HCT116 (cell line): ENCODE measurements around the gene RNF126. TPM values are rescaled to one million over a fixed set of nuclear protein-coding genes. Genes with fewer than 3 reads are reported as not detected.

Source experiments
- ATAC-seq: fragments of 200-7000 bp; cut with Tn5 transposase; 2 replicates; pipeline ENCODE4 v1.9.1; 2020; ENCODE audit warnings: mild to moderate bottlenecking, moderate library complexity
- BruUV-seq: library from RNA; stranded (reverse); fragments of 400-500 nt; replicated peaks from 2 replicates; lab custom pipeline; 2021; lab: Mats Ljungman, UMichigan
- CTCF ChIA-PET: fragments of 300-600 bp; sonication (Branson Sonifier 250); formaldehyde crosslinking; loops from one replicate; lab custom pipeline; 2021; ENCODE audit warnings: antibody characterized with exemption; lab: Charles Lee
- POLR2A ChIA-PET: fragments of 300-600, 350-600 bp; sonication (Branson Sonifier 250); formaldehyde crosslinking; loops from one replicate; lab custom pipeline; 2021; ENCODE audit warnings: antibody characterized with exemption; lab: Charles Lee
- RAD21 ChIA-PET, 2 experiments: fragments of 300-600 bp; sonication (Branson Sonifier 250); formaldehyde crosslinking; loops; one replicate each; lab custom pipeline; 2023; ENCODE audit warnings: low total read pairs in 2 of 2; ENCODE audit not compliant: uncharacterized antibody in 2 of 2, unreplicated experiment in 2 of 2, low non-redundant PET in 1 of 2; lab: Charles Lee
- DNase-seq: peaks from one replicate; pipeline ENCODE4 v3.0.0-alpha.2; 2010; ENCODE audit warnings: low read depth, low spot score
- H2AFZ ChIP-seq: fragments of 200-600 bp; shearing (Covaris generic), sonication (generic); 2 replicates; pipeline ENCODE4 v1.6.1; 2017; ENCODE audit warnings: low read depth, mixed run types, mixed read lengths, antibody characterized with exemption, low read length; ENCODE audit not compliant: poor library complexity, severe bottlenecking
- H3K27ac ChIP-seq: 2 replicates; pipeline ENCODE4 v1.5.1; 2012; ENCODE audit warnings: low read depth, low read length
- H3K27me3 ChIP-seq: fragments of 200-600 bp; sonication (generic); 2 replicates; pipeline ENCODE4 v1.6.1; 2016; ENCODE audit warnings: mixed run types, low read length, mixed read lengths; ENCODE audit not compliant: insufficient read depth
- H3K36me3 ChIP-seq, 2 experiments: fragments of 200-500 bp in 1 of 2; fragments of 200-600 bp in 1 of 2; sonication (Bioruptor generic) in 1 of 2; sonication (generic) in 1 of 2; 2 replicates each; pipeline versions ENCODE4 v1.5.1 to v1.6.1; 2014 to 2016; ENCODE audit warnings: low read length in 2 of 2, inconsistent platforms in 1 of 2, mixed read lengths in 1 of 2, mixed run types in 1 of 2; ENCODE audit not compliant: insufficient read depth in 2 of 2, control insufficient read depth in 1 of 2
- H3K4me1 ChIP-seq, 2 experiments: fragments of 200-600 bp in 1 of 2; sonication (generic) in 1 of 2; 2 replicates each; pipeline versions ENCODE4 v1.5.1 to v1.6.1; 2012 to 2017; ENCODE audit warnings: low read length in 2 of 2, inconsistent platforms in 1 of 2, mild to moderate bottlenecking in 1 of 2, mixed read lengths in 1 of 2, mixed run types in 1 of 2, moderate library complexity in 1 of 2; ENCODE audit not compliant: insufficient read depth in 2 of 2, control insufficient read depth in 1 of 2
- H3K4me2 ChIP-seq: fragments of 200-600 bp; sonication (generic); 2 replicates; pipeline ENCODE4 v1.6.1; 2017; ENCODE audit warnings: mixed run types, low read length, mixed read lengths
- H3K4me3 ChIP-seq, 2 experiments: fragments of 200-600 bp in 1 of 2; sonication (generic) in 1 of 2; replicated peaks in 1 of 2; 2 replicates each; pipeline ENCODE4 v1.5.1; 2011 to 2016; ENCODE audit warnings: low read length in 2 of 2, control low read depth in 1 of 2, low read depth in 1 of 2, mild to moderate bottlenecking in 1 of 2, mixed read lengths in 1 of 2, mixed run types in 1 of 2
- H3K79me2 ChIP-seq: fragments of 200-600 bp; sonication (generic); 2 replicates; pipeline ENCODE4 v1.6.1; 2017; ENCODE audit warnings: mild to moderate bottlenecking, mixed run types, low read length, moderate library complexity, mixed read lengths; ENCODE audit not compliant: insufficient read depth
- H3K9ac ChIP-seq: fragments of 200-600 bp; sonication (generic); 2 replicates; pipeline ENCODE4 v1.6.1; 2016; ENCODE audit warnings: low read length, mixed read lengths
- H3K9me2 ChIP-seq: fragments of 200-600 bp; sonication (generic), shearing (Covaris generic); 2 replicates; pipeline ENCODE4 v1.6.1; 2017; ENCODE audit warnings: mixed run types, mild to moderate bottlenecking, moderate library complexity; ENCODE audit not compliant: insufficient read depth
- H3K9me3 ChIP-seq, 2 experiments: fragments of 200-500 bp in 1 of 2; fragments of 200-600 bp in 1 of 2; sonication (Bioruptor generic) in 1 of 2; sonication (generic) in 1 of 2; 2 replicates each; pipeline ENCODE4 v1.6.1; 2014 to 2017; ENCODE audit warnings: low read length in 2 of 2, mixed read lengths in 2 of 2, inconsistent platforms in 1 of 2, low read depth in 1 of 2, mild to moderate bottlenecking in 1 of 2, mixed run types in 1 of 2, moderate library complexity in 1 of 2; ENCODE audit not compliant: control insufficient read depth in 1 of 2, insufficient read depth in 1 of 2
- H4K20me1 ChIP-seq: fragments of 200-600 bp; sonication (generic), shearing (Covaris generic); 2 replicates; pipeline ENCODE4 v1.6.1; 2017; ENCODE audit warnings: mixed run types, mild to moderate bottlenecking, moderate library complexity; ENCODE audit not compliant: insufficient read depth
- CTCF ChIP-seq, 3 experiments: fragments of 200-600 bp in 1 of 3; sonication (generic) in 1 of 3; IDR thresholded peaks in 2 of 3; conservative IDR thresholded peaks in 1 of 3; 2 replicates each; pipeline ENCODE4 v1.5.1; 2012 to 2017; ENCODE audit warnings: low read depth in 2 of 3, low read length in 2 of 3, antibody characterized with exemption in 1 of 3, borderline replicate concordance in 1 of 3, control low read depth in 1 of 3, mild to moderate bottlenecking in 1 of 3, mixed read lengths in 1 of 3, mixed run types in 1 of 3, moderate library complexity in 1 of 3; ENCODE audit not compliant: insufficient read depth in 1 of 3
- JUND ChIP-seq: IDR thresholded peaks from 2 replicates; pipeline ENCODE4 v1.6.1; 2012
- MAX ChIP-seq: IDR thresholded peaks from 2 replicates; pipeline ENCODE4 v1.6.1; 2012
- POLR2AphosphoS5 ChIP-seq: IDR thresholded peaks from 2 replicates; pipeline ENCODE4 v1.6.1; 2011; ENCODE audit warnings: mild to moderate bottlenecking, low read depth, low read length, moderate library complexity
- TCF7L2 ChIP-seq: IDR thresholded peaks from 2 replicates; pipeline ENCODE4 v1.7.0; 2011; ENCODE audit warnings: borderline replicate concordance, inconsistent platforms; ENCODE audit not compliant: insufficient read depth, insufficient read length; ENCODE audit errors: extremely low read depth
- intact Hi-C: fragments of 100-400 bp; cut with micrococcal nuclease; formaldehyde crosslinking; loops from 2 replicates; pipeline ENCODE4 v1.10.0; 2022
- total RNA-seq: library from RNA; stranded (reverse); gene quantifications from one replicate; pipeline ENCODE4 v1.2.1, GENCODE V29; 2021; ENCODE audit not compliant: unreplicated experiment

RNF126 gene
- total RNA-seq, 1 experiment from 2014 or later = 93.8 TPM

GRCh38 chr19:677601-678436, 14.8 kb upstream of the RNF126 start:
- H3K79me2 ChIP-seq = peaks cover 22% of the 10 kb centered on the region; the same call in 1 of the 2 replicates
- peak overlapping the region; percentile 98 for H3K4me2 ChIP-seq
- ATAC-seq (no peak), DNase-seq (no peak)
- H3K36me3 ChIP-seq = no peaks in the 10 kb centered on the region; a peak in 1 of 4 replicates
- H3K4me1 ChIP-seq = peaks cover 21 to 48% of the 10 kb centered on the region in 2 experiments
- H4K20me1 ChIP-seq = no peaks in the 10 kb centered on the region
- CTCF ChIA-PET = interaction anchor here (0.6 to 1.4 kb wide), 2 partner anchors 14 to 563 kb away, joined by 5 to 6 read pairs; partner anchors contain the start of gene RNF126
- no peaks in the 10 kb centered on the region for H3K27me3 ChIP-seq
- H3K4me3 ChIP-seq = peak overlapping the region; percentile 62 to 85
- H3K9ac ChIP-seq = peak overlapping the region; percentile 90
- TSS peak; percentile 58 for BruUV-seq
- no peaks in the 10 kb centered on the region for H3K9me3 ChIP-seq
- intact Hi-C loops = no loop called here
- RAD21 ChIA-PET = interaction anchor here (0.7 to 1.0 kb wide), 3 partner anchors 15 to 380 kb away, joined by 4 to 6 read pairs (median 5); partner anchors contain the start of gene RNF126 (in 1 of the 2)
- no peaks in the 10 kb centered on the region for H3K9me2 ChIP-seq
- H3K27ac ChIP-seq = peak overlapping the region; percentile 75
- TF ChIP-seq POLR2AphosphoS5 = peak; percentile 26; the same call in 1 of the 2 replicates
- no peak for TF ChIP-seq TCF7L2
- no peak for TF ChIP-seq MAX
- POLR2A ChIA-PET = interaction anchor here (1.1 to 2.6 kb wide), 5 partner anchors 10 to 75 kb away, joined by 4 to 10 read pairs (median 4); partner anchors contain the start of genes MISP and RNF126
- H2AFZ ChIP-seq = no peak overlapping the region

GRCh38 chr19:677201-677600, 14.2 kb upstream of the RNF126 start:
- no peaks in the 10 kb centered on the region for H3K27me3 ChIP-seq
- H3K9me3 ChIP-seq = no peaks in the 10 kb centered on the region
- TF ChIP-seq POLR2AphosphoS5 = peak; percentile 67
- peak; percentile 76 for TF ChIP-seq MAX
- TF ChIP-seq CTCF (IDR thresholded peaks at IDR 0.05 in 2 of 3, conservative IDR thresholded peaks at IDR 0.05 in 1 of 3; ENCODE audit: borderline replicate concordance in 1 of 3, insufficient read depth in 1 of 3, low read depth in 2 of 3, low read length in 2 of 3) = no peak
- TF ChIP-seq JUND = no peak; the same call in none of the 2 replicates
- peak overlapping the region; percentile 90 for H3K9ac ChIP-seq
- peak overlapping the region; percentile 62 to 85 for H3K4me3 ChIP-seq
- ChIA-PET RAD21 (interaction anchor here in 1 of 2 experiments (1.0 kb wide), 2 partner anchors 14 to 57 kb away, joined by 4 to 6 read pairs; partner anchors contain the start of gene RNF126), CTCF (interaction anchor here (0.6 to 1.4 kb wide), 2 partner anchors 14 to 564 kb away, joined by 5 to 6 read pairs; partner anchors contain the start of gene RNF126), POLR2A (interaction anchor here (1.1 to 1.5 kb wide), 5 partner anchors 11 to 75 kb away, joined by 4 to 5 read pairs (median 4); partner anchors contain the start of genes MISP and RNF126)
- H4K20me1 ChIP-seq = no peaks in the 10 kb centered on the region
- ATAC-seq = peak; percentile 14; the same call in 1 of the 2 replicates
- intact Hi-C loops = no loop called here
- H2AFZ ChIP-seq = no peak overlapping the region
- no peak for DNase-seq
- no TSS peak for BruUV-seq
- peaks cover 21 to 48% of the 10 kb centered on the region in 2 experiments for H3K4me1 ChIP-seq
- H3K4me2 ChIP-seq = peak overlapping the region; percentile 98
- H3K36me3 ChIP-seq = no peaks in the 10 kb centered on the region; a peak in 1 of 4 replicates
- H3K79me2 ChIP-seq = peaks cover 22% of the 10 kb centered on the region; the same call in 1 of the 2 replicates
- H3K27ac ChIP-seq = peak overlapping the region; percentile 75
- no peaks in the 10 kb centered on the region for H3K9me2 ChIP-seq
